Ishikawa (cell line): ENCODE data around the gene CRYGN.

Source experiments
- CEBPB ChIP-seq: IDR thresholded peaks from 2 replicates; pipeline ENCODE4 v1.6.1; 2012
- CREB1 ChIP-seq: IDR thresholded peaks from 2 replicates; pipeline ENCODE4 v1.6.1; 2012; ENCODE audit warnings: low read depth
- EGR1 ChIP-seq: IDR thresholded peaks from 2 replicates; pipeline ENCODE4 v1.6.1; 2012
- EP300 ChIP-seq: IDR thresholded peaks from 2 replicates; pipeline ENCODE4 v1.6.1; 2012; ENCODE audit warnings: borderline replicate concordance
- FOXM1 ChIP-seq: IDR thresholded peaks from 2 replicates; pipeline ENCODE4 v1.6.1; 2012; ENCODE audit warnings: low read depth, borderline replicate concordance
- MAX ChIP-seq: IDR thresholded peaks from 2 replicates; pipeline ENCODE4 v1.6.1; 2012
- NFIC ChIP-seq: IDR thresholded peaks from 2 replicates; pipeline ENCODE4 v1.6.1; 2012
- RAD21 ChIP-seq: IDR thresholded peaks from 2 replicates; pipeline ENCODE4 v1.6.1; 2012; ENCODE audit warnings: low read depth
- TAF1 ChIP-seq: IDR thresholded peaks from 2 replicates; pipeline ENCODE4 v1.6.1; 2012; ENCODE audit warnings: low read depth, mild to moderate bottlenecking
- TCF12 ChIP-seq: IDR thresholded peaks from 2 replicates; pipeline ENCODE4 v1.6.1; 2012; ENCODE audit warnings: low read depth
- YY1 ChIP-seq: IDR thresholded peaks from 2 replicates; pipeline ENCODE4 v1.6.1; 2012; ENCODE audit warnings: low read depth
- ZBTB7A ChIP-seq: IDR thresholded peaks from 2 replicates; pipeline ENCODE4 v1.6.1; 2012; ENCODE audit warnings: low read depth
- TF ChIP-seq, protein P1 (sequence below): IDR thresholded peaks from 2 replicates; pipeline ENCODE4 v1.6.1; 2012; ENCODE audit warnings: low read depth, mild to moderate bottlenecking

DNA sequence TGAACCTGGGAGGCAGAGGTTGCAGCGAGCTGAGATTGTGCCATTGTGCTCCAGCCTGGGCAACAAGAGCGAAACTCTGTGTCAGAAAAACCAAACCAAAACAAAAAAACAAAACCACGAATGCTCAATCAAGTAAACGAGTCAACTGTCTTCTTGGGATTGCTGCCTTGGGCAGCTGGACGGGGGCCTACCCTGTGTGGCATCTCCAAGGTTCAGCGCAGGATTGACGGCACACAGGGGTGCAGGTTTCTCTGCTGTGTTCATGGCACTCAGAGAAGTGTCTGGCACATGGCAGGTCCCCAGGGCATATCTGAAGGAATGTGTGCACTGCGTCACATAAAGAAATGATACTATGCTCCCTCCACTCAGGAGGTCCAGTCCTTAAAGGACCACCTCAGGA, 25.2 kb upstream of the CRYGN start:
- TF ChIP-seq TAF1: no peak
- TF ChIP-seq EP300: no peak
- no peak for TF ChIP-seq ZBTB7A
- no peak for TF ChIP-seq RAD21
- TF ChIP-seq, protein P1, sequence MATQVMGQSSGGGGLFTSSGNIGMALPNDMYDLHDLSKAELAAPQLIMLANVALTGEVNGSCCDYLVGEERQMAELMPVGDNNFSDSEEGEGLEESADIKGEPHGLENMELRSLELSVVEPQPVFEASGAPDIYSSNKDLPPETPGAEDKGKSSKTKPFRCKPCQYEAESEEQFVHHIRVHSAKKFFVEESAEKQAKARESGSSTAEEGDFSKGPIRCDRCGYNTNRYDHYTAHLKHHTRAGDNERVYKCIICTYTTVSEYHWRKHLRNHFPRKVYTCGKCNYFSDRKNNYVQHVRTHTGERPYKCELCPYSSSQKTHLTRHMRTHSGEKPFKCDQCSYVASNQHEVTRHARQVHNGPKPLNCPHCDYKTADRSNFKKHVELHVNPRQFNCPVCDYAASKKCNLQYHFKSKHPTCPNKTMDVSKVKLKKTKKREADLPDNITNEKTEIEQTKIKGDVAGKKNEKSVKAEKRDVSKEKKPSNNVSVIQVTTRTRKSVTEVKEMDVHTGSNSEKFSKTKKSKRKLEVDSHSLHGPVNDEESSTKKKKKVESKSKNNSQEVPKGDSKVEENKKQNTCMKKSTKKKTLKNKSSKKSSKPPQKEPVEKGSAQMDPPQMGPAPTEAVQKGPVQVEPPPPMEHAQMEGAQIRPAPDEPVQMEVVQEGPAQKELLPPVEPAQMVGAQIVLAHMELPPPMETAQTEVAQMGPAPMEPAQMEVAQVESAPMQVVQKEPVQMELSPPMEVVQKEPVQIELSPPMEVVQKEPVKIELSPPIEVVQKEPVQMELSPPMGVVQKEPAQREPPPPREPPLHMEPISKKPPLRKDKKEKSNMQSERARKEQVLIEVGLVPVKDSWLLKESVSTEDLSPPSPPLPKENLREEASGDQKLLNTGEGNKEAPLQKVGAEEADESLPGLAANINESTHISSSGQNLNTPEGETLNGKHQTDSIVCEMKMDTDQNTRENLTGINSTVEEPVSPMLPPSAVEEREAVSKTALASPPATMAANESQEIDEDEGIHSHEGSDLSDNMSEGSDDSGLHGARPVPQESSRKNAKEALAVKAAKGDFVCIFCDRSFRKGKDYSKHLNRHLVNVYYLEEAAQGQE: no peak
- TF ChIP-seq YY1: no peak
- TF ChIP-seq FOXM1: no peak
- TF ChIP-seq CEBPB: no peak
- TF ChIP-seq MAX: no peak
- no peak for TF ChIP-seq EGR1
- no peak for TF ChIP-seq CREB1
- no peak for TF ChIP-seq NFIC
- no peak for TF ChIP-seq TCF12
